Neural cell (in vitro differentiated cells): ENCODE measurements around the gene KCNQ5.

Experiments used
- CTCF ChIP-seq: fragments of 450-650 bp; IDR thresholded peaks from 2 replicates; pipeline ENCODE4 v1.5.1; 2014; ENCODE audit warnings: antibody characterized with exemption, mild to moderate bottlenecking, moderate library complexity; ENCODE audit not compliant: poor library complexity, severe bottlenecking
- EP300 ChIP-seq: fragments of 450-650 bp; conservative IDR thresholded peaks from 2 replicates; pipeline ENCODE4 v1.6.1; 2014; ENCODE audit warnings: antibody characterized with exemption, mild to moderate bottlenecking, moderate library complexity; ENCODE audit not compliant: poor library complexity, severe bottlenecking
- POLR2AphosphoS5 ChIP-seq: IDR thresholded peaks from 2 replicates; pipeline ENCODE4 v1.6.1; 2012

DNA sequence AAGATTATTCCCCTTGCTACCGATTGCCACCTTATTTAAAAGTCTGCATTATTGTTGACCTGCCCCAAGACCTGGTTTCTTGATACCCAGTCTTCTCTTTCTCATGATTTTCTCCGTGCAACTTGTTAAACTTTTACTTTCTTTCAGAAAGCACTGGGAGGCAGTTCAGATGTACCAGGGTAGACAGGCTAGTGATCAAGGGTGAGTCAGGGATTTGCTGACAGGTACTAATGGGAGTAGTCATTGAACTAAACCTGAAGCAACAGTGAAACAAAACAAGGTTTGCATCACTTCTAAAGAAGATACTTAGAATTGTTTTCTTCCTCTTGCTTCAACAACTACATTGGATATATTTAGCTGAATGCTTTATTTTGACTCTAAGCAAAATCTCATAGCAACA lies 124.4 kb downstream of the KCNQ5 start:
- TF ChIP-seq CTCF: no peak
- TF ChIP-seq EP300: no peak
- TF ChIP-seq POLR2AphosphoS5: no peak
